IMR-90 (cell line): ENCODE data around the gene SNRNP25.
"Not testable (repeated sequence)": the region's sequence is repeated elsewhere in the genome, so short reads cannot be mapped to it uniquely, and the experiment has no call there.

Experiments
- CEBPB ChIP-seq: IDR thresholded peaks from 2 replicates; pipeline ENCODE4 v1.6.1; 2012; ENCODE audit warnings: low read depth, low read length, improper control_type of control experiment
- FOS ChIP-seq: fragments of 150-350 bp; IDR thresholded peaks from 2 replicates; pipeline ENCODE4 v1.6.1; 2016; ENCODE audit warnings: low read depth, low read length
- POLR2A ChIP-seq: IDR thresholded peaks from 2 replicates; pipeline ENCODE4 v1.6.1; 2012; ENCODE audit warnings: mild to moderate bottlenecking, low read depth, low read length
- RAD21 ChIP-seq: IDR thresholded peaks from 2 replicates; pipeline ENCODE4 v1.6.1; 2012; ENCODE audit warnings: low read length, improper control_type of control experiment
- SMC3 ChIP-seq: fragments of 150-350 bp; IDR thresholded peaks from 2 replicates; pipeline ENCODE4 v1.6.1; 2016; ENCODE audit warnings: low read depth, mild to moderate bottlenecking, antibody characterized with exemption, low read length, moderate library complexity
- TF ChIP-seq, protein P1 (sequence below): conservative IDR thresholded peaks from 2 replicates; pipeline ENCODE4 v1.5.1; 2012; ENCODE audit warnings: mild to moderate bottlenecking, low read depth, low read length, improper control_type of control experiment
- TF ChIP-seq, protein P2 (sequence below): fragments of 150-350 bp; IDR thresholded peaks from 2 replicates; pipeline ENCODE4 v1.6.1; 2017; ENCODE audit warnings: mild to moderate bottlenecking, antibody characterized with exemption, low read length, low read depth

DNA sequence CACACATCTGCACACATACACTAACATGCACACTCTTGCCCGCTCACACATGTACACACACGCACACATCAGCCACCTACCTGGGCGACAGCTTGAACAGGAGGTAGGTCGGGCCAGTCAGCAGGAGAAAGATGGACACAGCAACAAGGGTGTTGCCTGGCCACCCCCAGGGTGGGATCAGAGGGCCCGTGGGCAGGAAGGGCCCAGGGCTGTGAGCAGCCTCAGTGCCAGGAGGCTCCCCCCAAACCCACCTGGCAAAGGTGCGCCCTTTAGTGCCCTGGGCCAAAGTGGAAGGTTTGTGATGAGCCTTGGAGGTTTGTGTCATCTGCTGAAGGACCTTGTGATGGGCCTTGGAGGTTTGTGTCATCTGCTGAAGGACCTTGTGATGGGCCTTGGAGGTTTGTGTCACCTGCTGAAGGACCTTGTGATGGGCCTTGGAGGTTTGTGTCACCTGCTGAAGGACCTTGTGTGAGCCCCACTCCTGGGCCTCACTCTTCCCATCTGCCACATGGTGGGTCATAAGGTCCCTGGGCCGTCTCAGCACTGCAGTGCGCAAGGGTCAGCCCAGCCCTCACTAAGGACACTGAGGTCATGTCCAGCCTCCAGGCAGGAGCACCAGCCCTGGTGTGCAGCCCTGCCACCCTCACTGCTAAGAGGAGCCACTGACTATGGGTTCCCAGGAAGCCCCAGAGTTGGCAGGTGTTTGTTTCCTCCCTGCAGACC is 20.3 kb upstream of the SNRNP25 start:
- TF ChIP-seq POLR2A, CEBPB, RAD21, FOS, SMC3: not testable (repeated sequence)
- TF ChIP-seq, protein P1, sequence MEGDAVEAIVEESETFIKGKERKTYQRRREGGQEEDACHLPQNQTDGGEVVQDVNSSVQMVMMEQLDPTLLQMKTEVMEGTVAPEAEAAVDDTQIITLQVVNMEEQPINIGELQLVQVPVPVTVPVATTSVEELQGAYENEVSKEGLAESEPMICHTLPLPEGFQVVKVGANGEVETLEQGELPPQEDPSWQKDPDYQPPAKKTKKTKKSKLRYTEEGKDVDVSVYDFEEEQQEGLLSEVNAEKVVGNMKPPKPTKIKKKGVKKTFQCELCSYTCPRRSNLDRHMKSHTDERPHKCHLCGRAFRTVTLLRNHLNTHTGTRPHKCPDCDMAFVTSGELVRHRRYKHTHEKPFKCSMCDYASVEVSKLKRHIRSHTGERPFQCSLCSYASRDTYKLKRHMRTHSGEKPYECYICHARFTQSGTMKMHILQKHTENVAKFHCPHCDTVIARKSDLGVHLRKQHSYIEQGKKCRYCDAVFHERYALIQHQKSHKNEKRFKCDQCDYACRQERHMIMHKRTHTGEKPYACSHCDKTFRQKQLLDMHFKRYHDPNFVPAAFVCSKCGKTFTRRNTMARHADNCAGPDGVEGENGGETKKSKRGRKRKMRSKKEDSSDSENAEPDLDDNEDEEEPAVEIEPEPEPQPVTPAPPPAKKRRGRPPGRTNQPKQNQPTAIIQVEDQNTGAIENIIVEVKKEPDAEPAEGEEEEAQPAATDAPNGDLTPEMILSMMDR = not testable (repeated sequence)
- TF ChIP-seq, protein P2, sequence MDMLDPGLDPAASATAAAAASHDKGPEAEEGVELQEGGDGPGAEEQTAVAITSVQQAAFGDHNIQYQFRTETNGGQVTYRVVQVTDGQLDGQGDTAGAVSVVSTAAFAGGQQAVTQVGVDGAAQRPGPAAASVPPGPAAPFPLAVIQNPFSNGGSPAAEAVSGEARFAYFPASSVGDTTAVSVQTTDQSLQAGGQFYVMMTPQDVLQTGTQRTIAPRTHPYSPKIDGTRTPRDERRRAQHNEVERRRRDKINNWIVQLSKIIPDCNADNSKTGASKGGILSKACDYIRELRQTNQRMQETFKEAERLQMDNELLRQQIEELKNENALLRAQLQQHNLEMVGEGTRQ = not testable (repeated sequence)
